Activated CD4-positive, alpha-beta memory T cell treated with anti-CD3 and anti-CD28 coated beads for 36 hours (primary cell): ENCODE data around the gene FSIP1. TPM values are rescaled to one million over a fixed set of nuclear protein-coding genes. Genes with fewer than 3 reads are reported as not detected.

ENCODE experiments used
- CTCF ChIA-PET: fragments of 350-600 bp; sonication (Branson Sonifier 250); formaldehyde crosslinking; loops from one replicate; lab custom pipeline; 2021; ENCODE audit warnings: antibody characterized with exemption, inconsistent platforms; lab: Charles Lee
- POLR2A ChIA-PET: fragments of 350-600 bp; sonication (Branson Sonifier 250); formaldehyde crosslinking; loops from one replicate; lab custom pipeline; 2021; ENCODE audit warnings: antibody characterized with exemption; lab: Charles Lee
- DNase-seq: peaks from one replicate; pipeline ENCODE4 v3.0.0-alpha.2; 2020
- H3K27ac Mint-ChIP-seq: one replicate; pipeline ENCODE4 v1.8.0; 2021; ENCODE audit warnings: mixed read lengths
- H3K27me3 Mint-ChIP-seq: one replicate; pipeline ENCODE4 v1.8.0; 2021; ENCODE audit warnings: mixed read lengths
- H3K36me3 Mint-ChIP-seq: one replicate; pipeline ENCODE4 v1.8.0; 2021; ENCODE audit warnings: mixed read lengths
- H3K4me1 Mint-ChIP-seq: one replicate; pipeline ENCODE4 v1.8.0; 2021; ENCODE audit warnings: low read depth, mixed read lengths
- H3K4me3 Mint-ChIP-seq: one replicate; pipeline ENCODE4 v1.8.0; 2021; ENCODE audit warnings: mild to moderate bottlenecking, mixed read lengths
- H3K9me3 Mint-ChIP-seq: one replicate; pipeline ENCODE4 v1.8.0; 2021; ENCODE audit warnings: mixed read lengths
- intact Hi-C: fragments of 100-400 bp; cut with micrococcal nuclease; formaldehyde crosslinking; loops from one replicate; pipeline ENCODE4 v1.15.1; 2023
- total RNA-seq, 2 experiments: library from RNA; stranded (reverse); gene quantifications; one replicate each; pipeline ENCODE4 v1.2.3, GENCODE V29; 2021

The FSIP1 gene
- total RNA-seq, 2 experiments from 2014 or later = 0.29 to 0.68 TPM

DNA sequence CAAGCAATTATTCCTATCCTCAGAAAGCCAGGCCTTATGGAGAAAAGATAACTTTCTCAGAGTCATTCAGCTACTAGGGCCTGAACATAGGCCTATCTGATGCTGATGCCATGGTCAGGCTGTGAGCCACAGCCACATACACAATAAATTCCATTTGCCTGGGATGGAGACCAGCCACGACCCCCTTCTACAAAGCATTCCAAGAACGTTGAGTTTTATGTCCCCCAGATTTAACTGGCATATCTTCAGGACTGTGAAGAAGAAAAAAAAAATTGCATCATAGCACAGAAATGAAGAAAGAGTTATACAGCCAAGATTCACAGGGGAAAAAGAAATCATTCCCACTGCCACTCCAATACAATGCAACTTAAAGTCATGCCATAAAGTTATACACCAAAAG is 101.8 kb downstream of the FSIP1 start:
- intact Hi-C loops = loop anchor here (10.0 kb wide), 2 partner anchors 354 to 594 kb away; partner anchors contain the start of gene SRP14
- DNase-seq = no peak
- Mint-ChIP-seq H3K36me3 (no peaks in the 10 kb centered on the region), H3K27ac (no peak overlapping the region), H3K9me3 (no peaks in the 10 kb centered on the region), H3K27me3 (peaks cover 2% of the 10 kb centered on the region), H3K4me3 (no peak overlapping the region), H3K4me1 (no peaks in the 10 kb centered on the region)
- POLR2A ChIA-PET = no interaction called here
- CTCF ChIA-PET = interaction anchor here (14.0 kb wide), 1 partner anchor 76 kb away, joined by 211 read pairs; no protein-coding TSS in a partner anchor

- CTCF ChIA-PET = no interaction called here
Measured at GRCh38 chr15:39672666-39673065, 110.0 kb downstream of the FSIP1 start.

DNA sequence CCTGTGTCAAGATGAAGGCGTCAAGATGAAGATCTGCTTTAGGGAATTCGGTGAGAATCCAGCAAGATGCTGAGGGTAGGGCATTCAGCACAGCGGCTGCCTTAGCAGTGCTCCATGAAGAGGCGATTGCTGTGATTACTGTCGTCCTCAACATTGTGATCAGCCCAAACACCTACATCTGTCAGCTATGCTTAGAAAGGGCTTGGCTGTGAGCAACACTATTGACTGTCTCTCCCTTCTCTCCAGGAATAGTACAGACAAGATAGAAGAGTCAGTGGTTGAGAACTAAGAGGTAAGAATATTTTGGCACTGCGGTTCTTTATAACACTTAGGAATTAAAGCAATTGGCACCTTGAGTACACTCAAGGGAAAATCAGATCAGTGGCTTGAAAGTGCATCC is 110.5 kb downstream of the FSIP1 start:
- Mint-ChIP-seq H3K4me1 (no peaks in the 10 kb centered on the region), H3K4me3 (no peak overlapping the region), H3K27ac (no peak overlapping the region), H3K36me3 (no peaks in the 10 kb centered on the region), H3K27me3 (no peaks in the 10 kb centered on the region), H3K9me3 (no peaks in the 10 kb centered on the region)
- no peak for DNase-seq
- POLR2A ChIA-PET = no interaction called here
- CTCF ChIA-PET = no interaction called here
- intact Hi-C loops = no loop called here

More at GRCh38 chr15:39672666-39673065, 110.0 kb downstream of the FSIP1 start:
- no peaks in the 10 kb centered on the region for H3K36me3 Mint-ChIP-seq
- POLR2A ChIA-PET = no interaction called here
- no peaks in the 10 kb centered on the region for H3K27me3 Mint-ChIP-seq
- no peak overlapping the region for H3K4me3 Mint-ChIP-seq
- H3K27ac Mint-ChIP-seq = no peak overlapping the region
- H3K9me3 Mint-ChIP-seq = no peaks in the 10 kb centered on the region
- DNase-seq = no peak
- intact Hi-C loops = no loop called here
- no peaks in the 10 kb centered on the region for H3K4me1 Mint-ChIP-seq

- ChIA-PET POLR2A (no interaction called here), CTCF (interaction anchor here (1.8 kb wide), 1 partner anchor 15 kb away, joined by 4 read pairs; no protein-coding TSS in a partner anchor)
- Mint-ChIP-seq H3K9me3 (no peaks in the 10 kb centered on the region), H3K36me3 (no peaks in the 10 kb centered on the region), H3K27ac (no peak overlapping the region), H3K4me3 (no peak overlapping the region), H3K27me3 (no peaks in the 10 kb centered on the region), H3K4me1 (peaks cover 4% of the 10 kb centered on the region)
- no peak for DNase-seq
- intact Hi-C loops = no loop called here
Measured at GRCh38 chr15:39670687-39671086, 112.0 kb downstream of the FSIP1 start.

DNA sequence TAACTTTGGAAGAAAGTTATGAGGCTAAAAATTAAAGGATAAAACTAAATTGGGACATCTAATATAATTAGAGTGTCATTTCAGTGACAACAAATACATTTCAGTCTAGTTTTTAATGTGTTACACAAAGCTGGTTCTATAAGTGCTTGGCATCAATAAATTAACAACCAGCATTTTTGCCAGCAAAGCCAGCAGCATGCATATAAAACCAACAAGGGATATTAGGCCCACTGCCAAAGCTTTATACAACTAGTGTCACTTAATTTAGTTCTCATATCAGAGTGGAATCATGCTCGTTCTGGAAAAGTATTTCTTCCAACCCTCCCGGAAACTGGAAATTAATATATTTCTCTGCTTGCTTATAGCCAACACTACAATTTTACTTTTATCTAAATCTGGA is 113.0 kb downstream of the FSIP1 start:
- ChIA-PET POLR2A (no interaction called here), CTCF (interaction anchor here (1.8 kb wide), 1 partner anchor 16 kb away, joined by 4 read pairs; no protein-coding TSS in a partner anchor)
- no peak overlapping the region for H3K4me3 Mint-ChIP-seq
- no peaks in the 10 kb centered on the region for H3K36me3 Mint-ChIP-seq
- intact Hi-C loops = no loop called here
- no peaks in the 10 kb centered on the region for H3K9me3 Mint-ChIP-seq
- H3K4me1 Mint-ChIP-seq = peaks cover 5% of the 10 kb centered on the region
- no peaks in the 10 kb centered on the region for H3K27me3 Mint-ChIP-seq
- H3K27ac Mint-ChIP-seq = no peak overlapping the region
- no peak for DNase-seq

DNA sequence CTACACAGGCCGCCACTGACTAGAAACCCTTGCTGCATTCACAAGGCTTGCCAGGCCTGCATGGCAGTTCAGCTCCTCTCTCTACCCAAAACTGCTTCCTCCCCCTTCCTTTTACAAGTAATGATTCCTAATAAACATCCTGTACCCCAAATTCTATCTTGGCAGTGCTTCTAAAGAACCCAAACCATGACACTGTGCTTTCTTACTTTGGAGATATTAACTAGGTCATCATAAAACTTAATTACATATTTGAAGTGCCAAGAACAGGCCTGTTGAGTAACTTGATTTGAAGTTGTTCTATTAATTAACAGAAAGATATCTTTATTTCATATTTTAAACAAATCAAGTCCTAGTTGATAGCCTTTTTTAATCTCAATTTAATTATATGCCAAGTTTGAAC is 113.4 kb downstream of the FSIP1 start:
- H3K27ac Mint-ChIP-seq = no peak overlapping the region
- H3K4me3 Mint-ChIP-seq = no peak overlapping the region
- ChIA-PET POLR2A (no interaction called here), CTCF (interaction anchor here (1.0 to 1.8 kb wide), 2 partner anchors 16 to 17 kb away, joined by 3 to 4 read pairs; no protein-coding TSS in a partner anchor)
- intact Hi-C loops = no loop called here
- no peaks in the 10 kb centered on the region for H3K9me3 Mint-ChIP-seq
- no peak for DNase-seq
- H3K36me3 Mint-ChIP-seq = no peaks in the 10 kb centered on the region
- H3K27me3 Mint-ChIP-seq = no peaks in the 10 kb centered on the region
- H3K4me1 Mint-ChIP-seq = peaks cover 5% of the 10 kb centered on the region

DNA sequence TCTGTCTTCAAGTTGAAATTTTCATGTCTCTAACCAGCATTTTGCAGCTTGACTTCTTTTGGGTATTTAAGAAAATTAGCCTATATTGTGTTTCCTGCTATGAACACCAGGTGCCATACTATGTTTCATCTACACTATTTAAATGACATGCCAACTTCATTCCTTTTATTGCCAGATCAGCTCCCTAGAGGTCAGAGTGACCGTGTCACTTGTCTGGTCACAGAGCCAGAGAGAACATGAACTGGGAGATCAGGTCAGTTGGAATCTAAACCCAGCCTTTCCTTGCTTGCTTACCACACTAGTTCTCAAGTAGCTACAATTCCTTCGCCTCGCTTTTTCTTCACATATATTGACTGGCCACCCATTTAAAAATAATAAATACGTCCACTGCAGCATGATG is 114.2 kb downstream of the FSIP1 start:
- Mint-ChIP-seq H3K4me3 (no peak overlapping the region), H3K27me3 (no peaks in the 10 kb centered on the region), H3K4me1 (peaks cover 5% of the 10 kb centered on the region), H3K27ac (no peak overlapping the region), H3K9me3 (no peaks in the 10 kb centered on the region), H3K36me3 (no peaks in the 10 kb centered on the region)
- ChIA-PET POLR2A (no interaction called here), CTCF (interaction anchor here (1.0 to 1.1 kb wide), 2 partner anchors 17 to 89 kb away, joined by 3 to 4 read pairs; no protein-coding TSS in a partner anchor)
- intact Hi-C loops = no loop called here
- DNase-seq = no peak

DNA sequence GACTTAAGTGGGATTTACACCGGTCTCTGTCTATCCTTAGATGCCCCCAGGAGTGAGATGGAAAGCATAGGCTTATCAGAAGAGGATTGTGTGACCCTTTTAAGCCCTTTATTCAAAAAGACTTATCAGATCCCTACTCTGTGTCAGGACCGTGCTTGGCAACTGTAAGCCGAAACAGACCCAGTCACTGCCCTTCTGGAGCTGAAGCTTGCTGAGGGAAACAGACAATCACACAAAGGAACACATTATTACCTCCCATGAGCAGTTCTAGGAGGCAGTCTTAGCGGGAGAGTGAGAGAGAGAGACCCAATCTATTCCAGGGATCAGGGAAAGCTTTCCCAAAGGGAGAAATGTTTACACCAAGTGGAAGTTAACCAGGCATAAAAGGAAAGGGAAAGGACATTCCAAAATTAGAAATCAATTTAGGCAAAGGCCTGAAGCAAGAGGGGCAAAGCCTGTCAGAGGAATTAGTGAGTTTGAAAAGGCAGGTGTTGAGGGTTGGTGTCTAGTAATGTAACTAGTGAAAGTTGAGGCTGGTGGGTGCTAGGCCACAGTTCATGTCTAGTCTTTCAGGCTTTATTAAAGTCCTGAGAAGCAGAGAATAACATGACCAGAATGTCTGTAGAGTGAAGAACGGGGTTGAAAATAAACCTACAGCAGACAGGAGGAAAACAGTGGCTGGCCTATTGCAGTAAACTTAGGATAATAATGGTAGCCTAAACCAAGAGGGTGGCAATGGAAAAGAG is 115.1 kb downstream of the FSIP1 start:
- ChIA-PET POLR2A (no interaction called here), CTCF (interaction anchor here (1.4 kb wide), 1 partner anchor 18 kb away, joined by 4 read pairs; no protein-coding TSS in a partner anchor)
- H3K4me3 Mint-ChIP-seq = no peak overlapping the region
- H3K36me3 Mint-ChIP-seq = no peaks in the 10 kb centered on the region
- intact Hi-C loops = no loop called here
- no peak for DNase-seq
- H3K9me3 Mint-ChIP-seq = no peaks in the 10 kb centered on the region
- no peak overlapping the region for H3K27ac Mint-ChIP-seq
- H3K27me3 Mint-ChIP-seq = no peaks in the 10 kb centered on the region
- peaks cover 5% of the 10 kb centered on the region for H3K4me1 Mint-ChIP-seq

DNA sequence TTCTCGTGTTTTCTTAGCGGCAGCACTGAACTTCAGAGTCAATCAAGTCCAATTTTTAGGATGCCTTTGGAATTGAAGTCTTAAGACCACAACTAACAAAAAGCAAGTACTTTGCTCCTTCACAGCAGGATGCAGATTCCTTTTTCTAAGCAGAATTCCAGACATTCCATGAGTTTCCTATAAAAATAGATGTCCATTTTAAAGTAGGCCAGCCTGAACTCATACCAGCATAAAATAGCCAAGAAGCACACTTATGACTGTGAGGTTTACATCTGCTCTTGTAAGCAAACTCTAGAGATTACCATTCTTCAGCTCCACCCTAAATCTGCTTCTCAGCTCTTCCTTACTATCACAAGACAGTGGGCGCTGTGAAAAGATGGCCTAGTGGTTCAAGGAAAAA is 116.0 kb downstream of the FSIP1 start:
- Mint-ChIP-seq H3K27ac (no peak overlapping the region), H3K9me3 (no peaks in the 10 kb centered on the region), H3K36me3 (no peaks in the 10 kb centered on the region), H3K4me1 (peaks cover 5% of the 10 kb centered on the region), H3K27me3 (no peaks in the 10 kb centered on the region), H3K4me3 (no peak overlapping the region)
- no peak for DNase-seq
- intact Hi-C loops = no loop called here
- POLR2A ChIA-PET = no interaction called here
- CTCF ChIA-PET = interaction anchor here (0.7 to 1.4 kb wide), 3 partner anchors 19 to 99 kb away, joined by 3 to 4 read pairs (median 3); no protein-coding TSS in a partner anchor

- Mint-ChIP-seq H3K36me3 (no peaks in the 10 kb centered on the region), H3K9me3 (no peaks in the 10 kb centered on the region), H3K4me1 (peaks cover 5% of the 10 kb centered on the region), H3K27me3 (no peaks in the 10 kb centered on the region), H3K27ac (no peak overlapping the region), H3K4me3 (no peak overlapping the region)
- intact Hi-C loops = no loop called here
- ChIA-PET CTCF (interaction anchor here (0.9 to 2.3 kb wide), 2 partner anchors 21 to 91 kb away, joined by 3 to 11 read pairs; no protein-coding TSS in a partner anchor), POLR2A (interaction anchor here (0.6 kb wide), 1 partner anchor 36 kb away, joined by 3 read pairs; no protein-coding TSS in a partner anchor)
- DNase-seq = no peak
Measured at GRCh38 chr15:39665629-39666250, 116.9 kb downstream of the FSIP1 start.

- intact Hi-C loops = no loop called here
- Mint-ChIP-seq H3K36me3 (no peaks in the 10 kb centered on the region), H3K9me3 (no peaks in the 10 kb centered on the region), H3K27me3 (no peaks in the 10 kb centered on the region), H3K4me3 (no peak overlapping the region), H3K4me1 (peaks cover 5% of the 10 kb centered on the region), H3K27ac (no peak overlapping the region)
- DNase-seq = no peak
- CTCF ChIA-PET = interaction anchor here (1.0 to 2.3 kb wide), 2 partner anchors 23 to 84 kb away, joined by 3 to 11 read pairs; no protein-coding TSS in a partner anchor
- POLR2A ChIA-PET = no interaction called here
Measured at GRCh38 chr15:39663704-39664250, 118.9 kb downstream of the FSIP1 start.

- Mint-ChIP-seq H3K27ac (no peak overlapping the region), H3K4me1 (peaks cover 5% of the 10 kb centered on the region), H3K27me3 (peaks cover 5% of the 10 kb centered on the region), H3K36me3 (no peaks in the 10 kb centered on the region), H3K9me3 (no peaks in the 10 kb centered on the region), H3K4me3 (no peak overlapping the region)
- CTCF ChIA-PET = interaction anchor here (0.7 kb wide), 1 partner anchor 19 kb away, joined by 3 read pairs; no protein-coding TSS in a partner anchor
- DNase-seq = no peak
- POLR2A ChIA-PET = no interaction called here
- intact Hi-C loops = no loop called here
Measured at GRCh38 chr15:39661776-39662175, 120.9 kb downstream of the FSIP1 start.
